Liver (tissue), 9 donors: ENCODE data around the gene MEIS2. TPM values are rescaled to one million over a fixed set of nuclear protein-coding genes. Genes with fewer than 3 reads are reported as not detected.

Source experiments
- DNase-seq: peaks from one replicate; pipeline ENCODE4 v3.0.0-alpha.2; 2017; ENCODE audit warnings: low spot score
- H3K27ac ChIP-seq, 2 donors: one replicate each; pipeline ENCODE4 v1.7.0; 2013; ENCODE audit warnings: inconsistent platforms in 2 of 2, low read length in 2 of 2, control low read depth in 1 of 2, low read depth in 1 of 2, mild to moderate bottlenecking in 1 of 2
- H3K27me3 ChIP-seq, 4 donors: one replicate each; pipeline versions ENCODE4 v1.6.1 to v1.7.0; 2013; ENCODE audit warnings: low read length in 3 of 4, inconsistent platforms in 1 of 4, mild to moderate bottlenecking in 1 of 4, moderate library complexity in 1 of 4; ENCODE audit not compliant: control insufficient read depth in 4 of 4, insufficient read depth in 4 of 4
- H3K36me3 ChIP-seq, 4 donors: one replicate each; pipeline versions ENCODE4 v1.6.1 to v1.7.0; 2013; ENCODE audit warnings: low read length in 3 of 4, mild to moderate bottlenecking in 3 of 4, low read depth in 1 of 4, moderate library complexity in 1 of 4; ENCODE audit not compliant: control insufficient read depth in 4 of 4, insufficient read depth in 3 of 4
- H3K4me1 ChIP-seq, 4 donors: one replicate each; pipeline versions ENCODE4 v1.6.1 to v1.7.0; 2013; ENCODE audit warnings: low read length in 3 of 4, mild to moderate bottlenecking in 3 of 4, moderate library complexity in 1 of 4; ENCODE audit not compliant: control insufficient read depth in 4 of 4, insufficient read depth in 4 of 4
- H3K4me3 ChIP-seq, 3 donors: one replicate each; pipeline versions ENCODE4 v1.6.1 to v1.7.0; 2013; ENCODE audit warnings: low read length in 3 of 3, control low read depth in 1 of 3, low read depth in 1 of 3, mild to moderate bottlenecking in 1 of 3
- H3K9ac ChIP-seq, 2 donors: one replicate each; pipeline ENCODE4 v1.7.0; 2013; ENCODE audit warnings: low read length in 2 of 2, mild to moderate bottlenecking in 2 of 2, moderate library complexity in 2 of 2, control low read depth in 1 of 2, low read depth in 1 of 2
- H3K9me3 ChIP-seq, 4 donors: one replicate each; pipeline versions ENCODE4 v1.6.1 to v1.7.0; 2013; ENCODE audit warnings: low read length in 3 of 4; ENCODE audit not compliant: control insufficient read depth in 4 of 4
- ATF3 ChIP-seq: IDR thresholded peaks from 2 replicates; pipeline ENCODE4 v1.6.1; 2016; ENCODE audit warnings: antibody characterized with exemption
- CTCF ChIP-seq: fragments of 150-350 bp; IDR thresholded peaks from 2 replicates; pipeline ENCODE4 v1.5.1; 2017; ENCODE audit warnings: improper control_type of control experiment, low read depth, low read length; ENCODE audit not compliant: missing input control
- FOXA2 ChIP-seq: IDR thresholded peaks from 2 replicates; pipeline ENCODE4 v1.6.1; 2016; ENCODE audit warnings: antibody characterized with exemption
- GABPA ChIP-seq, 2 donors: IDR thresholded peaks in 1 of 2; conservative IDR thresholded peaks in 1 of 2; 2 replicates each; pipeline ENCODE4 v1.6.1; 2016; ENCODE audit warnings: antibody characterized with exemption in 2 of 2, mild to moderate bottlenecking in 1 of 2, moderate library complexity in 1 of 2
- HNF4A ChIP-seq, 2 donors: conservative IDR thresholded peaks; 2 replicates each; pipeline ENCODE4 v1.6.1; 2016; ENCODE audit warnings: antibody characterized with exemption in 2 of 2, mild to moderate bottlenecking in 2 of 2
- HNF4G ChIP-seq: IDR thresholded peaks from 2 replicates; pipeline ENCODE4 v1.6.1; 2016; ENCODE audit warnings: antibody characterized with exemption
- JUND ChIP-seq, 2 donors: IDR thresholded peaks; 2 replicates each; pipeline ENCODE4 v1.6.1; 2016; ENCODE audit warnings: antibody characterized with exemption in 2 of 2
- MAX ChIP-seq: IDR thresholded peaks from 2 replicates; pipeline ENCODE4 v1.6.1; 2016; ENCODE audit warnings: antibody characterized with exemption
- NR2F2 ChIP-seq: IDR thresholded peaks from 2 replicates; pipeline ENCODE4 v1.6.1; 2016; ENCODE audit warnings: antibody characterized with exemption
- RAD21 ChIP-seq, 2 donors: IDR thresholded peaks; 2 replicates each; pipeline ENCODE4 v1.6.1; 2016; ENCODE audit warnings: antibody characterized with exemption in 2 of 2, mild to moderate bottlenecking in 2 of 2
- REST ChIP-seq: IDR thresholded peaks from 2 replicates; pipeline ENCODE4 v1.6.1; 2016; ENCODE audit warnings: antibody characterized with exemption, mild to moderate bottlenecking
- RXRA ChIP-seq, 2 donors: IDR thresholded peaks; 2 replicates each; pipeline ENCODE4 v1.6.1; 2017 to 2018; ENCODE audit warnings: antibody characterized with exemption in 2 of 2, mild to moderate bottlenecking in 1 of 2
- SP1 ChIP-seq: IDR thresholded peaks from 2 replicates; pipeline ENCODE4 v1.6.1; 2018; ENCODE audit warnings: antibody characterized with exemption, mild to moderate bottlenecking
- YY1 ChIP-seq: IDR thresholded peaks from 2 replicates; pipeline ENCODE4 v1.6.1; 2016; ENCODE audit warnings: antibody characterized with exemption, mild to moderate bottlenecking
- ZBTB33 ChIP-seq: IDR thresholded peaks from 2 replicates; pipeline ENCODE4 v1.6.1; 2016; ENCODE audit warnings: antibody characterized with exemption
- WGBS: extraction: QIAGEN DNeasy Blood & Tissue Kit; methylation state at CpG from one replicate; pipeline ENCODE4 v1.1.7; 2013; 5-methylcytosine and 5-hydroxymethylcytosine counted together
- polyA plus RNA-seq, 2 donors: library from polyadenylated mRNA; stranded (reverse) in 1 of 2; unstranded in 1 of 2; fragments of 200-250 nt in 1 of 2; fragments of >200 nt in 1 of 2; fragmentation: Nextera tagmentation in 1 of 2; extraction: Ambion mirVana in 1 of 2; gene quantifications; one replicate each; pipeline versions ENCODE4 v1.2.1 to v1.2.3, GENCODE V29; 2013 to 2015
- total RNA-seq, 2 donors: library from RNA; depleted of rRNA; stranded (reverse); fragments of >200 nt; gene quantifications; one replicate each; pipeline ENCODE4 v1.2.3, GENCODE V29; 2014
- donor health status: healthy.
- donor health status: healthy.
- donor health status: healthy.
- donor health status: healthy.
- donor health status: healthy.

Gene MEIS2
- total and polyA plus RNA-seq, 4 donors, result 3.9 to 12.6 (median 7.6) TPM

GRCh38 chr15:36877796-36878683 lies 222.3 kb downstream of the MEIS2 start:
- no peak for TF ChIP-seq ATF3
- TF ChIP-seq YY1, result no peak
- no peak for TF ChIP-seq REST
- no peak for TF ChIP-seq NR2F2
- no peak for TF ChIP-seq RAD21 (IDR thresholded peaks at IDR 0.05)
- TF ChIP-seq HNF4A (conservative IDR thresholded peaks at IDR 0.05), result no peak
- TF ChIP-seq JUND (IDR thresholded peaks at IDR 0.05), result no peak
- TF ChIP-seq HNF4G, result no peak
- TF ChIP-seq FOXA2, result no peak
- no peak for TF ChIP-seq ZBTB33
- no peak overlapping the region for H3K9ac ChIP-seq
- no peaks in the 10 kb centered on the region for H3K36me3 ChIP-seq
- no peak overlapping the region for H3K27ac ChIP-seq
- peaks cover 0 to 4% (median 0%) of the 10 kb centered on the region in 4 donors for H3K9me3 ChIP-seq
- peaks cover 5 to 21% (median 15%) of the 10 kb centered on the region in 4 donors for H3K4me1 ChIP-seq
- H3K4me3 ChIP-seq, result peak overlapping the region in 1 of 3 donors; percentile 15
- DNase-seq, result no peak
- 41% methylated on average over 38 of the region's 38 CpGs for WGBS
- peaks cover 0 to 15% (median 8%) of the 10 kb centered on the region in 4 donors for H3K27me3 ChIP-seq

- no peak for TF ChIP-seq SP1
- no peak for TF ChIP-seq MAX
- no peak for TF ChIP-seq CTCF
- no peak for TF ChIP-seq FOXA2
- no peak for TF ChIP-seq RXRA (IDR thresholded peaks at IDR 0.05)
- TF ChIP-seq ATF3, result no peak
- no peak for TF ChIP-seq JUND (IDR thresholded peaks at IDR 0.05)
- no peak for TF ChIP-seq REST
- no peak for TF ChIP-seq HNF4G
- TF ChIP-seq RAD21 (IDR thresholded peaks at IDR 0.05), result no peak
- no peak for TF ChIP-seq ZBTB33
- no peak for TF ChIP-seq GABPA (IDR thresholded peaks at IDR 0.05 in 1 of 2, conservative IDR thresholded peaks at IDR 0.05 in 1 of 2)
- no peak overlapping the region for H3K27ac ChIP-seq
- no peaks in the 10 kb centered on the region for H3K36me3 ChIP-seq
- no peak overlapping the region for H3K4me3 ChIP-seq
- peaks cover 0 to 4% (median 0%) of the 10 kb centered on the region in 4 donors for H3K9me3 ChIP-seq
- DNase-seq, result no peak
- H3K27me3 ChIP-seq, result peaks cover 0 to 11% (median 6%) of the 10 kb centered on the region in 4 donors
- 78% methylated on average over 8 of the region's 8 CpGs for WGBS
- H3K9ac ChIP-seq, result no peak overlapping the region
- peaks cover 5 to 14% (median 9%) of the 10 kb centered on the region in 4 donors for H3K4me1 ChIP-seq
These were observed 223.1 kb downstream of the MEIS2 start for GRCh38 chr15:36877294-36877693.
